Hepatocyte (in vitro differentiated cells): ENCODE data around the gene WDHD1. TPM values are rescaled to one million over a fixed set of nuclear protein-coding genes. Genes with fewer than 3 reads are reported as not detected.

ENCODE experiments used
- DNase-seq: peaks from one replicate; pipeline ENCODE4 v3.0.0-alpha.2; 2016; ENCODE audit warnings: low spot score
- H2AFZ ChIP-seq: fragments of 200-600 bp; sonication (generic); 2 replicates; pipeline ENCODE4 v1.6.0; 2016; ENCODE audit warnings: antibody characterized with exemption, mild to moderate bottlenecking
- H3K27ac ChIP-seq: fragments of 200-600 bp; sonication (generic); 2 replicates; pipeline ENCODE4 v1.5.1; 2016; ENCODE audit warnings: mild to moderate bottlenecking
- H3K27me3 ChIP-seq: fragments of 200-600 bp; sonication (generic); 2 replicates; pipeline ENCODE4 v1.6.1; 2016
- H3K36me3 ChIP-seq: fragments of 200-600 bp; sonication (generic); replicated peaks from 2 replicates; pipeline ENCODE4 v1.5.1; 2016; ENCODE audit warnings: low read depth; ENCODE audit not compliant: insufficient read depth
- H3K4me1 ChIP-seq: fragments of 200-600 bp; sonication (generic); 2 replicates; pipeline ENCODE4 v1.5.1; 2016; ENCODE audit warnings: mild to moderate bottlenecking, moderate library complexity; ENCODE audit not compliant: insufficient read depth
- H3K4me2 ChIP-seq: fragments of 200-600 bp; sonication (generic); 2 replicates; pipeline ENCODE4 v1.6.0; 2016
- H3K4me3 ChIP-seq: fragments of 200-600 bp; sonication (generic); 2 replicates; pipeline ENCODE4 v1.5.1; 2016; ENCODE audit warnings: mild to moderate bottlenecking
- H3K79me2 ChIP-seq: fragments of 200-600 bp; sonication (generic); 2 replicates; pipeline ENCODE4 v1.6.0; 2017; ENCODE audit warnings: mild to moderate bottlenecking
- H3K9me2 ChIP-seq: fragments of 200-600 bp; sonication (generic); replicated peaks from 2 replicates; pipeline ENCODE4 v1.6.0; 2017; ENCODE audit warnings: mild to moderate bottlenecking; ENCODE audit not compliant: insufficient read depth
- H3K9me3 ChIP-seq: fragments of 200-600 bp; sonication (generic); 2 replicates; pipeline ENCODE4 v1.5.1; 2016; ENCODE audit warnings: low read depth, mild to moderate bottlenecking
- H4K20me1 ChIP-seq: fragments of 200-600 bp; sonication (generic); 2 replicates; pipeline ENCODE4 v1.6.0; 2016; ENCODE audit warnings: mild to moderate bottlenecking; ENCODE audit not compliant: insufficient read depth, poor library complexity, severe bottlenecking
- CTCF ChIP-seq: fragments of 200-600 bp; sonication (generic); IDR thresholded peaks from 2 replicates; pipeline ENCODE4 v1.5.1; 2016; ENCODE audit warnings: antibody characterized with exemption, mild to moderate bottlenecking; ENCODE audit not compliant: poor library complexity
- EZH2 ChIP-seq: fragments of 200-600 bp; sonication (generic); IDR thresholded peaks from 2 replicates; pipeline ENCODE4 v1.6.1; 2016; ENCODE audit warnings: antibody characterized with exemption, mild to moderate bottlenecking, borderline replicate concordance
- EZH2phosphoT487 ChIP-seq: fragments of 200-600 bp; sonication (generic); IDR thresholded peaks from one replicate; pipeline ENCODE4 v1.6.1; 2018; ENCODE audit warnings: antibody characterized with exemption, mild to moderate bottlenecking, low read depth, moderate library complexity; ENCODE audit not compliant: unreplicated experiment, severe bottlenecking
- WGBS: methylation state at CpG from one replicate; pipeline ENCODE4 v1.1.6; 2016; ENCODE audit warnings: low lambda C conversion rate; ENCODE audit errors: missing lambda C conversion rate; 5-methylcytosine and 5-hydroxymethylcytosine counted together
- polyA plus RNA-seq: library from polyadenylated mRNA; unstranded; fragments of >200 nt; fragmentation: Nextera tagmentation; extraction: Ambion mirVana; gene quantifications from 2 replicates; pipeline ENCODE4 v1.2.1, GENCODE V29; 2016
- total RNA-seq: library from RNA; depleted of rRNA; stranded (reverse); fragments of >200 nt; gene quantifications from 2 replicates; pipeline ENCODE4 v1.2.3, GENCODE V29; 2014

WDHD1 gene
- total and polyA plus RNA-seq, 2 experiments from 2014 or later, result 4.1 to 5.9 TPM

GRCh38 chr14:54931598-54932340 is 95.1 kb downstream of the WDHD1 start:
- no peaks in the 10 kb centered on the region for H3K27me3 ChIP-seq
- no peaks in the 10 kb centered on the region for H3K36me3 ChIP-seq
- no peak overlapping the region for H3K27ac ChIP-seq
- H3K79me2 ChIP-seq, result no peaks in the 10 kb centered on the region
- WGBS, result 89% methylated on average over 3 of the region's 3 CpGs
- no peaks in the 10 kb centered on the region for H3K9me2 ChIP-seq
- no peaks in the 10 kb centered on the region for H4K20me1 ChIP-seq
- no peak for DNase-seq
- no peak overlapping the region for H3K4me3 ChIP-seq
- H3K9me3 ChIP-seq, result no peaks in the 10 kb centered on the region
- no peak overlapping the region for H2AFZ ChIP-seq
- H3K4me2 ChIP-seq, result no peak overlapping the region
- TF ChIP-seq CTCF (no peak), EZH2 (no peak), EZH2phosphoT487 (no peak)
- H3K4me1 ChIP-seq, result no peaks in the 10 kb centered on the region

- Histone ChIP-seq H3K27ac (no peak overlapping the region), H3K27me3 (no peaks in the 10 kb centered on the region), H4K20me1 (no peaks in the 10 kb centered on the region), H3K4me2 (no peak overlapping the region), H3K36me3 (no peaks in the 10 kb centered on the region), H3K79me2 (no peaks in the 10 kb centered on the region), H2AFZ (no peak overlapping the region), H3K4me3 (no peak overlapping the region), H3K9me2 (no peaks in the 10 kb centered on the region), H3K4me1 (no peaks in the 10 kb centered on the region), H3K9me3 (no peaks in the 10 kb centered on the region)
- DNase-seq, result no peak
- TF ChIP-seq EZH2phosphoT487 (no peak), EZH2 (no peak), CTCF (no peak)
- WGBS, result 97% methylated on average over 1 of the region's 1 CpG
Measured at GRCh38 chr14:54931101-54931500, 95.8 kb downstream of the WDHD1 start.

GRCh38 chr14:54929556-54929955 is 97.3 kb downstream of the WDHD1 start:
- H3K27ac ChIP-seq, result no peak overlapping the region
- H2AFZ ChIP-seq, result no peak overlapping the region
- H4K20me1 ChIP-seq, result no peaks in the 10 kb centered on the region
- no peaks in the 10 kb centered on the region for H3K9me2 ChIP-seq
- no peak for DNase-seq
- no peaks in the 10 kb centered on the region for H3K9me3 ChIP-seq
- no peaks in the 10 kb centered on the region for H3K36me3 ChIP-seq
- H3K4me2 ChIP-seq, result no peak overlapping the region
- H3K79me2 ChIP-seq, result no peaks in the 10 kb centered on the region
- no peaks in the 10 kb centered on the region for H3K4me1 ChIP-seq
- no peaks in the 10 kb centered on the region for H3K27me3 ChIP-seq
- no peak overlapping the region for H3K4me3 ChIP-seq
- TF ChIP-seq CTCF (no peak), EZH2phosphoT487 (no peak), EZH2 (no peak)
